ENCODE data around the gene KCNA10. TPM values are rescaled to one million over a fixed set of nuclear protein-coding genes. Genes with fewer than 3 reads are reported as not detected.

KCNA10 gene
- total RNA-seq, 1 experiment from 2014 or later: not detected

DNA sequence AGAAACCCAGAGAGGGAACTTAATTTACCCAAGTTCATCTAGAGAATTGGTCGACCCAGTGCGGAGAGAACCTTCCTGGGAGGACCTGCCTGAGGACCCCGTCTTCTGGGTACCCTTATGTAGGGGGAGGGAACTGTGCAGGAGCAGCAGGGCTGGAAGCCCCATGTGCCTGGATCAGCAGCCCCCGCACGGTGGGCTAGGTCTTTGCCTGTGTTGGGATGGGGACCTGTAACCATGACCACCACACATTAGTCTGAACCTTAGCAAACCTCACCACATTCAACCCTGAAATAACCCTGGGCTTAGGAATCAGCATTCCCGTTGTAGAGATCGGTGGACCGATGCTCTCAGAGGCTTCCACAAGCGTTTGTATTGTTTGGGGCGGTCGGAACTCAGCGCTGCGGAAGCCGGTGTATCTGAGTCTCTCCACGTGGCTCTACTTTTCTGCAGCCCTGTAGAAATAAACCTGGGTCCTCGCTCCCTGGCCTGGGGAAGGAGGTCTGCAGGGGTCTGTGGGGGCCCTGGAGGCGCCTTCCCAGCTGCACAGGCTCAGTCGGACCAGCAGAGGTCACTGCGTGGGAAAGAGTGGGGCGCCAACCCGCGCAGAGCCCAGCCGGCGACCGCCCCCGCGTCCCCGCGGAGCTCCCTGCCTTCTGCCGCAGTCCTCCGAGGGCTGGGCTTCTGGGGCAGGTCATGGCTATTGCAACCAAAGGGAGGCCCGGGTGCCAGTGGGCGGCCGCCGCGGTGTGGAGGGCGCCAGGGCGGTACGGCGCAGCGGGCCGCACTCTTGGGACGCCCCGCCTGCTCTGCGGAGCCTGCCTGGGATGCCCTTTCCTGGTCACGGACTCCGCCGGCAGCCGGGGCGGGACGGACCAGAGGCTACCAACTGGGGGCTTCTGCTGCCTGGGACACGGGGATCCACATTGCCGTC lies 36.2 kb upstream of the KCNA10 start:
- no peak for DNase-seq
- H2AFZ ChIP-seq (ENCODE audit: low read length): no peak overlapping the region
- CTCF ChIA-PET: interaction anchor here (0.5 kb wide), 1 partner anchor 1721 kb away, joined by 3 read pairs; no protein-coding TSS in a partner anchor

DNA sequence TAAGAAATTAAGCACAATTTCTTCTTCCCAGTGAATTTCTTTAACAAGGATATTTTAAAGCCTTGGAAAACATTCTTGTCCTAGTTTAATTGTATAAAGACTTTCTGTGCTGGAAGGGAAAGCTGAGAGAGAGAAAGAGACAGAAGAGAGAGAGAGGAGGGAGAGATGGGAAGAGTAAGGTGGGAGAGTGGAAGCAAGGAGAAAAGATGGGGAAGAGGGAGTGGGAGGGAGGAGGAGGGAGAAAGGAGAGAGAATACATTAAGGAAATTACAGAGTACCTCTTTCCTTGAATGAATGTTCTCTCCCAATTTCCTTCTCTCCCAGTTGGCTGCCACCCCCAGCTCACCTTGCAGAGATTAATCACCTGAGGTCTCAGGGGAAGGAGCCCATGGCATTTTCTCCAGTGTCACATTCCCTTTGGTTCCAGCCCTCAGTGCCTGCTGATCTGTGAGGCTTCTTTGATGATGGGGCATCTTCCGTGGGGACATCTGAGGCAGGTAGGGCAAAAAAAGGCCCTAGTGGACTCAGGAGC lies 32.4 kb upstream of the KCNA10 start:
- no peak for ATAC-seq
- H3K36me3 ChIP-seq (ENCODE audit: low read depth, low read length): no peaks in the 10 kb centered on the region
- H3K4me2 ChIP-seq (ENCODE audit: low read length): no peak overlapping the region
- no peak overlapping the region for H2AFZ ChIP-seq (ENCODE audit: low read length)
- H3K9me2 ChIP-seq (replicated peaks; ENCODE audit: low read length): no peaks in the 10 kb centered on the region
- TF ChIP-seq, protein P1, sequence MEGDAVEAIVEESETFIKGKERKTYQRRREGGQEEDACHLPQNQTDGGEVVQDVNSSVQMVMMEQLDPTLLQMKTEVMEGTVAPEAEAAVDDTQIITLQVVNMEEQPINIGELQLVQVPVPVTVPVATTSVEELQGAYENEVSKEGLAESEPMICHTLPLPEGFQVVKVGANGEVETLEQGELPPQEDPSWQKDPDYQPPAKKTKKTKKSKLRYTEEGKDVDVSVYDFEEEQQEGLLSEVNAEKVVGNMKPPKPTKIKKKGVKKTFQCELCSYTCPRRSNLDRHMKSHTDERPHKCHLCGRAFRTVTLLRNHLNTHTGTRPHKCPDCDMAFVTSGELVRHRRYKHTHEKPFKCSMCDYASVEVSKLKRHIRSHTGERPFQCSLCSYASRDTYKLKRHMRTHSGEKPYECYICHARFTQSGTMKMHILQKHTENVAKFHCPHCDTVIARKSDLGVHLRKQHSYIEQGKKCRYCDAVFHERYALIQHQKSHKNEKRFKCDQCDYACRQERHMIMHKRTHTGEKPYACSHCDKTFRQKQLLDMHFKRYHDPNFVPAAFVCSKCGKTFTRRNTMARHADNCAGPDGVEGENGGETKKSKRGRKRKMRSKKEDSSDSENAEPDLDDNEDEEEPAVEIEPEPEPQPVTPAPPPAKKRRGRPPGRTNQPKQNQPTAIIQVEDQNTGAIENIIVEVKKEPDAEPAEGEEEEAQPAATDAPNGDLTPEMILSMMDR (conservative IDR thresholded peaks at IDR 0.05; ENCODE audit: low read depth, low read length): no peak
- TF ChIP-seq EZH2phosphoT487 (IDR thresholded peaks at IDR 0.05; ENCODE audit: borderline replicate concordance, low read length) (no peak), EZH2 (IDR thresholded peaks at IDR 0.05; ENCODE audit: low read length, unreplicated experiment) (no peak)
- no peaks in the 10 kb centered on the region for H3K4me1 ChIP-seq (ENCODE audit: insufficient read depth, low read length)
- no peak for DNase-seq
- no peaks in the 10 kb centered on the region for H4K20me1 ChIP-seq (ENCODE audit: low read length)
- H3K9ac ChIP-seq (ENCODE audit: low read length): no peak overlapping the region
- peaks cover 56% of the 10 kb centered on the region for H3K27me3 ChIP-seq (ENCODE audit: low read length)
- H3K4me3 ChIP-seq (ENCODE audit: low read length): no peak overlapping the region
- H3K79me2 ChIP-seq (ENCODE audit: low read length): no peaks in the 10 kb centered on the region
- no peaks in the 10 kb centered on the region for H3F3A ChIP-seq (ENCODE audit: low read length, unreplicated experiment)
- H3K9me3 ChIP-seq (ENCODE audit: low read length): no peaks in the 10 kb centered on the region
- BruUV-seq (replicated peaks): no TSS peak
- intact Hi-C loops (cut with micrococcal nuclease): no loop called here
- POLR2A ChIA-PET (ENCODE audit: unreplicated experiment): no interaction called here
- no peak overlapping the region for H3K27ac ChIP-seq (ENCODE audit: low read length)
- CTCF ChIA-PET: no interaction called here

More for the DNA sequence above, 36.2 kb upstream of the KCNA10 start:
- intact Hi-C loops (cut with micrococcal nuclease): no loop called here
- Histone ChIP-seq H3K79me2 (ENCODE audit: low read length) (no peaks in the 10 kb centered on the region), H3K36me3 (ENCODE audit: low read depth, low read length) (no peaks in the 10 kb centered on the region), H4K20me1 (ENCODE audit: low read length) (no peaks in the 10 kb centered on the region), H3K4me2 (ENCODE audit: low read length) (no peak overlapping the region), H3K4me3 (ENCODE audit: low read length) (no peak overlapping the region), H3K4me1 (ENCODE audit: insufficient read depth, low read length) (no peaks in the 10 kb centered on the region), H3K9me2 (replicated peaks; ENCODE audit: low read length) (no peaks in the 10 kb centered on the region), H3K9me3 (ENCODE audit: low read length) (no peaks in the 10 kb centered on the region), H3K9ac (ENCODE audit: low read length) (no peak overlapping the region), H3K27ac (ENCODE audit: low read length) (no peak overlapping the region), H3F3A (ENCODE audit: low read length, unreplicated experiment) (no peaks in the 10 kb centered on the region), H3K27me3 (ENCODE audit: low read length) (peaks cover 63% of the 10 kb centered on the region)
- no peak; the same call in 1 of the 2 replicates for ATAC-seq
- POLR2A ChIA-PET (ENCODE audit: unreplicated experiment): no interaction called here
- no peak for TF ChIP-seq EZH2phosphoT487 (IDR thresholded peaks at IDR 0.05; ENCODE audit: borderline replicate concordance, low read length)
- TF ChIP-seq, protein P1 (conservative IDR thresholded peaks at IDR 0.05; ENCODE audit: low read depth, low read length): peak; percentile 32; the same call in 1 of the 2 replicates
- no peak for TF ChIP-seq EZH2 (IDR thresholded peaks at IDR 0.05; ENCODE audit: low read length, unreplicated experiment)
- BruUV-seq (replicated peaks): no TSS peak
